Adrenal gland (tissue), 12 donors: ENCODE results near the gene ARHGAP32. TPM values are rescaled to one million over a fixed set of nuclear protein-coding genes. Genes with fewer than 3 reads are reported as not detected.
"Not testable (repeated sequence)": the region's sequence is repeated elsewhere in the genome, so short reads cannot be mapped to it uniquely, and the experiment has no call there.

Experiments
- DNase-seq, 7 donors: peaks; one replicate each; pipeline ENCODE4 v3.0.0-alpha.2; 2019 to 2020
- H3K27ac ChIP-seq, 5 donors: fragments of 200-600 bp; sonication (generic) in 4 of 5; 1 replicate in 3 of 5; 2 replicates in 2 of 5; pipeline versions ENCODE4 v1.5.1 to v1.8.0; 2016 to 2020; ENCODE audit warnings: mild to moderate bottlenecking in 1 of 5
- H3K27me3 ChIP-seq: fragments of 200-600 bp; 2 replicates; pipeline ENCODE4 v1.8.0; 2021
- H3K36me3 ChIP-seq, 2 donors: fragments of 200-600 bp; replicated peaks in 1 of 2; 1 replicate in 1 of 2; 2 replicates in 1 of 2; pipeline versions ENCODE4 v1.5.1 to v1.8.0; 2018 to 2022
- H3K4me1 ChIP-seq, 2 donors: fragments of 200-600 bp; replicated peaks in 1 of 2; 1 replicate in 1 of 2; 2 replicates in 1 of 2; pipeline versions ENCODE4 v1.5.1 to v1.8.0; 2018 to 2021
- H3K4me3 ChIP-seq, 4 donors: fragments of 200-600 bp; sonication (generic) in 3 of 4; one replicate each; pipeline ENCODE4 v1.5.1; 2016 to 2018
- H3K9me3 ChIP-seq, 3 donors: fragments of 200-600 bp; sonication (generic) in 1 of 3; replicated peaks in 1 of 3; 1 replicate in 2 of 3; 2 replicates in 1 of 3; pipeline versions ENCODE4 v1.5.1 to v1.8.0; 2016 to 2021
- CTCF ChIP-seq, 6 experiments: fragments of 450-650 bp in 4 of 6; fragments of 200-600 bp in 2 of 6; sonication (generic) in 1 of 6; IDR thresholded peaks; 1 replicate in 5 of 6; 2 replicates in 1 of 6; pipeline versions ENCODE4 v1.5.1 to v1.8.0; 2016 to 2021; ENCODE audit warnings: antibody characterized with exemption in 6 of 6, mild to moderate bottlenecking in 2 of 6, moderate library complexity in 1 of 6
- POLR2A ChIP-seq, 2 donors: fragments of 450-650 bp; IDR thresholded peaks; one replicate each; pipeline ENCODE4 v1.6.1; 2017; ENCODE audit warnings: antibody characterized with exemption in 2 of 2, mild to moderate bottlenecking in 2 of 2, moderate library complexity in 1 of 2
- WGBS, 4 donors: extraction: QIAGEN DNeasy Blood & Tissue Kit in 2 of 4; methylation state at CpG; one replicate each; pipeline versions ENCODE4 v1.1.5 to v1.1.7; 2013 to 2017; 5-methylcytosine and 5-hydroxymethylcytosine counted together
- intact Hi-C, 2 donors: fragments of 100-400 bp; cut with DNase I; formaldehyde crosslinking; loops; one replicate each; pipeline versions ENCODE4 v1.14.1 to v1.15.0; 2022 to 2023
- polyA plus RNA-seq, 3 donors: library from polyadenylated mRNA; stranded (reverse); fragments of 200-250 nt in 2 of 3; fragments of 350-450 nt in 1 of 3; fragmentation: Illumina TruSeq in 1 of 3; extraction: RNeasy Lipid Tissue Mini Kit (QIAGEN cat#74804) in 1 of 3; gene quantifications; one replicate each; pipeline ENCODE4 v1.2.3, GENCODE V29; 2013 to 2014
- total RNA-seq, 9 donors: library from RNA; depleted of rRNA in 4 of 9; stranded (reverse); fragments of >200 nt in 4 of 9; fragments of 120-200 nt in 1 of 9; fragmentation: NEBNext Ultra II Directional in 1 of 9; extraction: Animal tissue kit (Norgen Biotek cat#: 25700) in 1 of 9; gene quantifications; one replicate each; pipeline versions ENCODE4 v1.1.0 to v1.2.4, GENCODE V29; 2013 to 2023
- donor health status: healthy with polysubstance abuse.
- donor health status: Bipolar disorder and iron deficiency.
- donor health status: DM: yes; HTN: yes; CAD: no.
- donor health status: DM: no; HTN: no; CAD: no.
- donor health status: DM: no; HTN: no; CAD: no.
- donor health status: DM: yes; HTN: yes; CAD: no.

Gene ARHGAP32
- total and polyA plus RNA-seq, 12 donors, result 4.0 to 50.4 (median 26.2) TPM

GRCh38 chr11:129163714-129164164 is 28.4 kb downstream of the ARHGAP32 start:
- Histone ChIP-seq H3K4me3 (no peak overlapping the region), H3K36me3 (no peaks in the 10 kb centered on the region), H3K27me3 (no peaks in the 10 kb centered on the region), H3K9me3 (peaks cover 0 to 5% (median 0%) of the 10 kb centered on the region in 3 donors), H3K4me1 (no peaks in the 10 kb centered on the region), H3K27ac (no peak overlapping the region)
- WGBS, 4 donors, result 91 to 94% (median 91%) methylated on average over 3 of the region's 3 CpGs
- intact Hi-C loops, result no loop called here
- no peak for DNase-seq
- TF ChIP-seq POLR2A (IDR thresholded peaks at IDR 0.05), result no peak
- no peak for TF ChIP-seq CTCF (IDR thresholded peaks at IDR 0.05)

- H3K4me3 ChIP-seq, H3K4me1 ChIP-seq, intact Hi-C loops, H3K27me3 ChIP-seq, DNase-seq, H3K36me3 ChIP-seq, H3K9me3 ChIP-seq, H3K27ac ChIP-seq: not testable (repeated sequence)
- 92 to 97% (median 94%) methylated on average over 3 of the region's 3 CpGs for WGBS, 4 donors
Measured at GRCh38 chr11:129157080-129157479, 35.0 kb downstream of the ARHGAP32 start.

GRCh38 chr11:129155745-129156144 is 36.4 kb downstream of the ARHGAP32 start:
- H3K27ac ChIP-seq, result no peak overlapping the region
- no peak for DNase-seq
- H3K4me3 ChIP-seq, result no peak overlapping the region
- H3K4me1 ChIP-seq, result no peaks in the 10 kb centered on the region
- no peaks in the 10 kb centered on the region for H3K27me3 ChIP-seq
- H3K9me3 ChIP-seq, result no peaks in the 10 kb centered on the region
- WGBS, 4 donors, result 95 to 96% (median 96%) methylated on average over 9 of the region's 9 CpGs
- intact Hi-C loops, result no loop called here
- TF ChIP-seq POLR2A (IDR thresholded peaks at IDR 0.05), result no peak
- no peak for TF ChIP-seq CTCF (IDR thresholded peaks at IDR 0.05)
- H3K36me3 ChIP-seq, result no peaks in the 10 kb centered on the region

GRCh38 chr11:129148487-129148886 is 43.6 kb downstream of the ARHGAP32 start:
- no peak for TF ChIP-seq POLR2A (IDR thresholded peaks at IDR 0.05)
- TF ChIP-seq CTCF (IDR thresholded peaks at IDR 0.05), result no peak
- H3K9me3 ChIP-seq, result no peaks in the 10 kb centered on the region
- no peak overlapping the region for H3K27ac ChIP-seq
- no peak overlapping the region for H3K4me3 ChIP-seq
- no peaks in the 10 kb centered on the region for H3K27me3 ChIP-seq
- no peaks in the 10 kb centered on the region for H3K36me3 ChIP-seq
- intact Hi-C loops, result no loop called here
- no peaks in the 10 kb centered on the region for H3K4me1 ChIP-seq
- 90 to 100% (median 94%) methylated on average over 2 of the region's 2 CpGs for WGBS, 4 donors
- no peak for DNase-seq

GRCh38 chr11:129146191-129146590 is 45.9 kb downstream of the ARHGAP32 start:
- no peak for DNase-seq
- Histone ChIP-seq H3K36me3 (no peaks in the 10 kb centered on the region), H3K27me3 (no peaks in the 10 kb centered on the region), H3K4me3 (no peak overlapping the region), H3K27ac (no peak overlapping the region), H3K4me1 (peaks cover 0 to 6% of the 10 kb centered on the region in 2 donors), H3K9me3 (no peaks in the 10 kb centered on the region)
- 86 to 89% (median 88%) methylated on average over 2 of the region's 2 CpGs for WGBS, 4 donors
- no peak for TF ChIP-seq CTCF (IDR thresholded peaks at IDR 0.05)
- no peak for TF ChIP-seq POLR2A (IDR thresholded peaks at IDR 0.05)
- intact Hi-C loops, result no loop called here
